GM12801 (cell line): ENCODE data around the gene PCP4L1.

Experiments used
- CTCF ChIP-seq: IDR thresholded peaks from one replicate; pipeline ENCODE4 v1.5.1; 2011; ENCODE audit warnings: control low read depth; ENCODE audit not compliant: insufficient read length; ENCODE audit errors: extremely low read depth

PCP4L1 gene

GRCh38 chr1:161233102-161233501 lies 25.4 kb upstream of the PCP4L1 start:
- TF ChIP-seq CTCF = no peak

GRCh38 chr1:161235957-161236775 lies 22.4 kb upstream of the PCP4L1 start:
- TF ChIP-seq CTCF = no peak

- no peak for TF ChIP-seq CTCF
Observed at GRCh38 chr1:161238039-161238473, 20.5 kb upstream of the PCP4L1 start, which contains the start of gene NR1I3. TSS of gene NR1I3 (minus strand) at chr1:161238203. CDS start at chr1:161236565, 1,638 bp downstream.

GRCh38 chr1:161241682-161242081 lies 16.9 kb upstream of the PCP4L1 start:
- TF ChIP-seq CTCF = no peak

- TF ChIP-seq CTCF = no peak
Observed at GRCh38 chr1:161242313-161242712, 16.2 kb upstream of the PCP4L1 start.

GRCh38 chr1:161244888-161245287 lies 13.7 kb upstream of the PCP4L1 start:
- TF ChIP-seq CTCF = no peak

- TF ChIP-seq CTCF = no peak
Observed at GRCh38 chr1:161250829-161251228, 7.7 kb upstream of the PCP4L1 start.
